ENCODE measurements around the gene PMVK.

PMVK gene

GRCh38 chr1:154967331-154967950, 30.9 kb upstream of the PMVK start:
- WGBS (ENCODE audit: insufficient coverage): 95% methylated on average over 5 of the region's 5 CpGs
- peak overlapping the region in 1 of 2 experiments; percentile 11 for H3K27ac ChIP-seq (ENCODE audit: insufficient read depth in 1 of 2, low read depth in 1 of 2, low read length in 2 of 2, poor library complexity in 1 of 2, severe bottlenecking in 2 of 2)

GRCh38 chr1:154966111-154966510, 29.6 kb upstream of the PMVK start:
- POLR2A ChIA-PET: interaction anchor here (0.6 kb wide), 1 partner anchor 22 kb away, joined by 3 read pairs; no protein-coding TSS in a partner anchor
- CTCF ChIA-PET: interaction anchor here (1.0 to 3.7 kb wide), 6 partner anchors 10 to 35 kb away, joined by 3 to 13 read pairs (median 5); partner anchors contain the start of genes PBXIP1 and PMVK
- H3K36me3 ChIP-seq (ENCODE audit: control insufficient read depth in 4 of 4, insufficient read depth in 4 of 4, low read length in 3 of 4): peaks cover 6 to 54% (median 44%) of the 10 kb centered on the region in 4 experiments
- DNase-seq: no peak
- 80% methylated on average over 2 of the region's 7 CpGs for WGBS (ENCODE audit: insufficient coverage)
- H3K4me3 ChIP-seq (ENCODE audit: control insufficient read depth in 1 of 7, extremely low read depth in 1 of 7, insufficient read depth in 4 of 7, low read depth in 2 of 7, low read length in 6 of 7): no peak overlapping the region
- H3K4me1 ChIP-seq (ENCODE audit: control extremely low read depth in 1 of 4, control insufficient read depth in 4 of 4, insufficient read depth in 4 of 4, low read length in 3 of 4): peaks cover 5 to 44% (median 37%) of the 10 kb centered on the region in 4 experiments
- no peak overlapping the region for H3K27ac ChIP-seq (ENCODE audit: insufficient read depth in 1 of 2, low read depth in 1 of 2, low read length in 2 of 2, poor library complexity in 1 of 2, severe bottlenecking in 2 of 2)
- H3K9me3 ChIP-seq (ENCODE audit: control extremely low read depth in 1 of 5, control insufficient read depth in 4 of 5, insufficient read depth in 2 of 5, low read depth in 1 of 5, low read length in 4 of 5): no peaks in the 10 kb centered on the region
- H3K27me3 ChIP-seq (replicated peaks in 2 of 5; ENCODE audit: control insufficient read depth in 4 of 5, insufficient read depth in 5 of 5, low read length in 4 of 5): no peaks in the 10 kb centered on the region

More at GRCh38 chr1:154967331-154967950, 30.9 kb upstream of the PMVK start:
- Histone ChIP-seq H3K4me3 (ENCODE audit: control insufficient read depth in 1 of 7, extremely low read depth in 1 of 7, insufficient read depth in 4 of 7, low read depth in 2 of 7, low read length in 6 of 7) (no peak overlapping the region), H3K27me3 (replicated peaks in 2 of 5; ENCODE audit: control insufficient read depth in 4 of 5, insufficient read depth in 5 of 5, low read length in 4 of 5) (no peaks in the 10 kb centered on the region), H3K9me3 (ENCODE audit: control extremely low read depth in 1 of 5, control insufficient read depth in 4 of 5, insufficient read depth in 2 of 5, low read depth in 1 of 5, low read length in 4 of 5) (no peaks in the 10 kb centered on the region), H3K36me3 (ENCODE audit: control insufficient read depth in 4 of 4, insufficient read depth in 4 of 4, low read length in 3 of 4) (peaks cover 6 to 54% (median 44%) of the 10 kb centered on the region in 4 experiments), H3K4me1 (ENCODE audit: control extremely low read depth in 1 of 4, control insufficient read depth in 4 of 4, insufficient read depth in 4 of 4, low read length in 3 of 4) (peaks cover 4 to 45% (median 38%) of the 10 kb centered on the region in 4 experiments)
- CTCF ChIA-PET: interaction anchor here (1.3 to 3.7 kb wide), 3 partner anchors 11 to 34 kb away, joined by 3 to 13 read pairs (median 6); partner anchors contain the start of genes PBXIP1 and PMVK
- POLR2A ChIA-PET: no interaction called here
- no peak for DNase-seq

GRCh38 chr1:154964359-154964758, 27.8 kb upstream of the PMVK start:
- H3K4me3 ChIP-seq (ENCODE audit: control insufficient read depth in 1 of 7, extremely low read depth in 1 of 7, insufficient read depth in 4 of 7, low read depth in 2 of 7, low read length in 6 of 7): no peak overlapping the region

GRCh38 chr1:154963643-154964042, 27.1 kb upstream of the PMVK start:
- 94% methylated on average over 7 of the region's 8 CpGs for WGBS (ENCODE audit: insufficient coverage)
- H3K36me3 ChIP-seq (ENCODE audit: control insufficient read depth in 4 of 4, insufficient read depth in 4 of 4, low read length in 3 of 4): peaks cover 6 to 63% (median 48%) of the 10 kb centered on the region in 4 experiments
- POLR2A ChIA-PET: no interaction called here

More at GRCh38 chr1:154964359-154964758, 27.8 kb upstream of the PMVK start:
- POLR2A ChIA-PET: no interaction called here
- no peaks in the 10 kb centered on the region for H3K9me3 ChIP-seq (ENCODE audit: control extremely low read depth in 1 of 5, control insufficient read depth in 4 of 5, insufficient read depth in 2 of 5, low read depth in 1 of 5, low read length in 4 of 5)
- H3K36me3 ChIP-seq (ENCODE audit: control insufficient read depth in 4 of 4, insufficient read depth in 4 of 4, low read length in 3 of 4): peaks cover 6 to 57% (median 46%) of the 10 kb centered on the region in 4 experiments
- H3K4me1 ChIP-seq (ENCODE audit: control extremely low read depth in 1 of 4, control insufficient read depth in 4 of 4, insufficient read depth in 4 of 4, low read length in 3 of 4): peaks cover 14 to 37% (median 33%) of the 10 kb centered on the region in 4 experiments
- H3K27me3 ChIP-seq (replicated peaks in 2 of 5; ENCODE audit: control insufficient read depth in 4 of 5, insufficient read depth in 5 of 5, low read length in 4 of 5): no peaks in the 10 kb centered on the region
- peak overlapping the region in 1 of 2 experiments; percentile 97 for H3K27ac ChIP-seq (ENCODE audit: insufficient read depth in 1 of 2, low read depth in 1 of 2, low read length in 2 of 2, poor library complexity in 1 of 2, severe bottlenecking in 2 of 2)
- WGBS (ENCODE audit: insufficient coverage): 98% methylated on average over 5 of the region's 6 CpGs
- CTCF ChIA-PET: interaction anchor here (0.8 to 3.7 kb wide), 13 partner anchors 8 to 81 kb away, joined by 3 to 13 read pairs (median 3); partner anchors contain the start of gene PBXIP1
- no peak for DNase-seq

GRCh38 chr1:154962795-154963330, 26.3 kb upstream of the PMVK start:
- Histone ChIP-seq H3K36me3 (ENCODE audit: control insufficient read depth in 4 of 4, insufficient read depth in 4 of 4, low read length in 3 of 4) (peaks cover 6 to 63% (median 50%) of the 10 kb centered on the region in 4 experiments), H3K4me3 (ENCODE audit: control insufficient read depth in 1 of 7, extremely low read depth in 1 of 7, insufficient read depth in 4 of 7, low read depth in 2 of 7, low read length in 6 of 7) (peak overlapping the region in 6 of 7 experiments; percentile 11 to 88 (median 82)), H3K9me3 (ENCODE audit: control extremely low read depth in 1 of 5, control insufficient read depth in 4 of 5, insufficient read depth in 2 of 5, low read depth in 1 of 5, low read length in 4 of 5) (no peaks in the 10 kb centered on the region), H3K27me3 (replicated peaks in 2 of 5; ENCODE audit: control insufficient read depth in 4 of 5, insufficient read depth in 5 of 5, low read length in 4 of 5) (no peaks in the 10 kb centered on the region), H3K4me1 (ENCODE audit: control extremely low read depth in 1 of 4, control insufficient read depth in 4 of 4, insufficient read depth in 4 of 4, low read length in 3 of 4) (peaks cover 14 to 35% (median 30%) of the 10 kb centered on the region in 4 experiments), H3K27ac (ENCODE audit: insufficient read depth in 1 of 2, low read depth in 1 of 2, low read length in 2 of 2, poor library complexity in 1 of 2, severe bottlenecking in 2 of 2) (peak overlapping the region; percentile 89 to 97)
- no peak for DNase-seq
- ChIA-PET POLR2A (interaction anchor here (0.6 kb wide), 1 partner anchor 28 kb away, joined by 3 read pairs; no protein-coding TSS in a partner anchor), CTCF (interaction anchor here (0.9 to 2.6 kb wide), 7 partner anchors 10 to 90 kb away, joined by 3 to 7 read pairs (median 3); partner anchors contain the start of gene CKS1B)
- WGBS (ENCODE audit: insufficient coverage): 87% methylated on average over 4 of the region's 6 CpGs

More at GRCh38 chr1:154963643-154964042, 27.1 kb upstream of the PMVK start:
- H3K9me3 ChIP-seq (ENCODE audit: control extremely low read depth in 1 of 5, control insufficient read depth in 4 of 5, insufficient read depth in 2 of 5, low read depth in 1 of 5, low read length in 4 of 5): no peaks in the 10 kb centered on the region
- no peaks in the 10 kb centered on the region for H3K27me3 ChIP-seq (replicated peaks in 2 of 5; ENCODE audit: control insufficient read depth in 4 of 5, insufficient read depth in 5 of 5, low read length in 4 of 5)
- no peak overlapping the region for H3K4me3 ChIP-seq (ENCODE audit: control insufficient read depth in 1 of 7, extremely low read depth in 1 of 7, insufficient read depth in 4 of 7, low read depth in 2 of 7, low read length in 6 of 7)
- H3K27ac ChIP-seq (ENCODE audit: insufficient read depth in 1 of 2, low read depth in 1 of 2, low read length in 2 of 2, poor library complexity in 1 of 2, severe bottlenecking in 2 of 2): peak overlapping the region in 1 of 2 experiments; percentile 97
- H3K4me1 ChIP-seq (ENCODE audit: control extremely low read depth in 1 of 4, control insufficient read depth in 4 of 4, insufficient read depth in 4 of 4, low read length in 3 of 4): peaks cover 14 to 35% (median 30%) of the 10 kb centered on the region in 4 experiments
- CTCF ChIA-PET: interaction anchor here (0.9 to 3.7 kb wide), 9 partner anchors 7 to 89 kb away, joined by 3 to 13 read pairs (median 4); partner anchors contain the start of genes CKS1B and PBXIP1
- no peak for DNase-seq

- peak overlapping the region; percentile 74 to 97 (median 84) for H3K4me3 ChIP-seq (ENCODE audit: control insufficient read depth in 1 of 7, extremely low read depth in 1 of 7, insufficient read depth in 4 of 7, low read depth in 2 of 7, low read length in 6 of 7)
- DNase-seq: peak in 2 of 3 donors; percentile 48 to 67
- H3K36me3 ChIP-seq (ENCODE audit: control insufficient read depth in 4 of 4, insufficient read depth in 4 of 4, low read length in 3 of 4): peaks cover 5 to 58% (median 49%) of the 10 kb centered on the region in 4 experiments
- CTCF ChIA-PET: interaction anchor here (1.0 to 2.1 kb wide), 10 partner anchors 9 to 57 kb away, joined by 3 to 17 read pairs (median 4); partner anchors contain the start of genes LENEP and SHC1
- 2% methylated on average over 13 of the region's 25 CpGs for WGBS (ENCODE audit: insufficient coverage)
- peaks cover 14 to 35% (median 30%) of the 10 kb centered on the region in 4 experiments for H3K4me1 ChIP-seq (ENCODE audit: control extremely low read depth in 1 of 4, control insufficient read depth in 4 of 4, insufficient read depth in 4 of 4, low read length in 3 of 4)
- POLR2A ChIA-PET: interaction anchor here (0.6 to 1.3 kb wide), 4 partner anchors 12 to 1371 kb away, joined by 3 to 5 read pairs (median 3); partner anchors contain the start of gene CKS1B
- H3K9me3 ChIP-seq (ENCODE audit: control extremely low read depth in 1 of 5, control insufficient read depth in 4 of 5, insufficient read depth in 2 of 5, low read depth in 1 of 5, low read length in 4 of 5): no peaks in the 10 kb centered on the region
- H3K27ac ChIP-seq (ENCODE audit: insufficient read depth in 1 of 2, low read depth in 1 of 2, low read length in 2 of 2, poor library complexity in 1 of 2, severe bottlenecking in 2 of 2): peak overlapping the region; percentile 89 to 97
- no peaks in the 10 kb centered on the region for H3K27me3 ChIP-seq (replicated peaks in 2 of 5; ENCODE audit: control insufficient read depth in 4 of 5, insufficient read depth in 5 of 5, low read length in 4 of 5)
These were observed 25.7 kb upstream of the PMVK start for GRCh38 chr1:154962156-154962749.

Measured in common myeloid progenitor, CD34-positive (primary cell).